ENCODE measurements around the gene LRRC34.
A peak's percentile ranks its signal among the peaks of the same experiment; 100 is the strongest.

The LRRC34 gene

GRCh38 chr3:169846458-169847193 lies 33.9 kb upstream of the LRRC34 start:
- DNase-seq (ENCODE audit: low read depth): peak; percentile 58
- no peak overlapping the region for H3K4me3 ChIP-seq (ENCODE audit: low read length)
- no peak for TF ChIP-seq CTCF (conservative IDR thresholded peaks at IDR 0.05; ENCODE audit: low read length)

GRCh38 chr3:169842960-169843359 lies 30.3 kb upstream of the LRRC34 start:
- DNase-seq (ENCODE audit: low read depth): no peak
- TF ChIP-seq CTCF (conservative IDR thresholded peaks at IDR 0.05; ENCODE audit: low read length): no peak
- no peak overlapping the region for H3K4me3 ChIP-seq (ENCODE audit: low read length)

- no peak overlapping the region for H3K4me3 ChIP-seq (ENCODE audit: low read length)
- no peak for TF ChIP-seq CTCF (conservative IDR thresholded peaks at IDR 0.05; ENCODE audit: low read length)
- DNase-seq (ENCODE audit: low read depth): no peak
These were observed 28.5 kb upstream of the LRRC34 start for GRCh38 chr3:169841171-169841570.

- no peak for DNase-seq (ENCODE audit: low read depth)
- TF ChIP-seq CTCF (conservative IDR thresholded peaks at IDR 0.05; ENCODE audit: low read length): no peak
- H3K4me3 ChIP-seq (ENCODE audit: low read length): no peak overlapping the region
These were observed 25.9 kb upstream of the LRRC34 start for GRCh38 chr3:169838511-169839030.

GRCh38 chr3:169836942-169837275 lies 24.2 kb upstream of the LRRC34 start:
- peak; percentile 17 for DNase-seq (ENCODE audit: low read depth)
- no peak overlapping the region for H3K4me3 ChIP-seq (ENCODE audit: low read length)
- TF ChIP-seq CTCF (conservative IDR thresholded peaks at IDR 0.05; ENCODE audit: low read length): no peak

GRCh38 chr3:169836078-169836941 lies 23.6 kb upstream of the LRRC34 start:
- peak; percentile 27 for DNase-seq (ENCODE audit: low read depth)
- TF ChIP-seq CTCF (conservative IDR thresholded peaks at IDR 0.05; ENCODE audit: low read length): no peak

More at GRCh38 chr3:169836078-169836941, 23.6 kb upstream of the LRRC34 start:
- H3K4me3 ChIP-seq (ENCODE audit: low read length): no peak overlapping the region

Data from AG10803 (cell line).